HG02973 (cell line): ENCODE results near the gene FAM120B.

Experiments used
- ATAC-seq: cut with Tn5 transposase; IDR thresholded peaks from one replicate; pipeline ENCODE4 v1.9.1; 2021; ENCODE audit warnings: moderate library complexity; ENCODE audit not compliant: unreplicated experiment

The FAM120B gene

GRCh38 chr6:170286246-170286933 lies 20.2 kb upstream of the FAM120B start:
- no peak for ATAC-seq

DNA sequence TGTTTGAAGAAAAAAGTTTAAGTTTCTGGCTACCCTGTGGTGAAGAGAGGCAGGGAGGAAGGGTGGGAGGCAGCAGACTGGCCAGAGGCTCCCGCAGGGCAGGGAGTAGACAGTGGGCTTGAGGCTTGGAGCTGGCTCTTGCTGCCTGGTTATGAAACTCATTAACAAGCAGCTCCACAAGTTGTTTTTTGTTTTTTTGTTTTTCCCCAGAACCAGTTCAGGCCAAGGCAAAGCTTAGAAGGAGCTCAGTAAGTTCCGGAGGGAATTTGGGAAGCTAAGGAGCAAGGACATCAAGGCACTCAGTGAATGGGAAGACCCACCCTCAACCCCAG lies 19.7 kb upstream of the FAM120B start:
- ATAC-seq = no peak

- no peak for ATAC-seq
Observed at GRCh38 chr6:170287371-170287876, 19.1 kb upstream of the FAM120B start.

GRCh38 chr6:170288091-170288631 lies 18.4 kb upstream of the FAM120B start:
- ATAC-seq = no peak

GRCh38 chr6:170288852-170289179 lies 17.7 kb upstream of the FAM120B start:
- ATAC-seq = no peak

DNA sequence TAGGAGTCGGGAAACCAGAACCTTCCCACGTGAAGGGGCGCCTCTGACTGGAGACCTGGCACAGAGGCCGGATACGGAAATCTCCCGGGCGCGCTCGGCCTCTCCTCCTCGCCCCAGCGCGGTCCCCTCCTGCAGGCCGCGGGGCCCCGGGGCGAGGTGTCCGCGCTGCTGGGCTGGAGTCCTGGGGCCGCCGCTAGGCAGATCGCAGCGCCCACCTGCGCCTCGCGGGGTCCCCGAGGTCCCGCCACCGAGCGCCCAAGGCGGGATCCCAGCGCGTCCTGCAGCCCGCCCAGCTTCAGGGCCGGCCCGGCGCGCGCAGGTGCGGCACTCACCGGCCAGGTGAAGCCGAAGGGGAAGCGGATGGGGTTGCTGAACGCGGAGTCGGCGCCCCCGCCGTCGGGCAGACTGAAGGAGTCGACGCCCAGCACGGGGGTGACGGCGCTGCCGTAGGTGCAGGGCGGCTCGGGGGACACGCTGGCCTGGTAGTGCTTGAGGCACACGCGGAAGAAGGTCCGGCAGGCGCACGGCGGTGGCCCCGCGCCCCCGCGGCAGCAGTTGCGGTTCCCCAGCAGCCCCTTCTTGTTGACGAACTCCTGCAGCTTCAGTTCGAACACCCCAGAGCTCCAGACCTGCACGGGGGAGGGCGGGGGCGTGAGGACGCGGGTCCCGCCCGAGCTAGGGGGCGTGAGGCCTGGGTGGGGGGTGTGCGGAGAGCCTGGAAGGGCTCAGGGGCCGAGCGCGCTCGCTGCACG lies 17.2 kb upstream of the FAM120B start:
- no peak for ATAC-seq

- ATAC-seq = no peak
Observed at GRCh38 chr6:170289951-170290295, 16.6 kb upstream of the FAM120B start.

DNA sequence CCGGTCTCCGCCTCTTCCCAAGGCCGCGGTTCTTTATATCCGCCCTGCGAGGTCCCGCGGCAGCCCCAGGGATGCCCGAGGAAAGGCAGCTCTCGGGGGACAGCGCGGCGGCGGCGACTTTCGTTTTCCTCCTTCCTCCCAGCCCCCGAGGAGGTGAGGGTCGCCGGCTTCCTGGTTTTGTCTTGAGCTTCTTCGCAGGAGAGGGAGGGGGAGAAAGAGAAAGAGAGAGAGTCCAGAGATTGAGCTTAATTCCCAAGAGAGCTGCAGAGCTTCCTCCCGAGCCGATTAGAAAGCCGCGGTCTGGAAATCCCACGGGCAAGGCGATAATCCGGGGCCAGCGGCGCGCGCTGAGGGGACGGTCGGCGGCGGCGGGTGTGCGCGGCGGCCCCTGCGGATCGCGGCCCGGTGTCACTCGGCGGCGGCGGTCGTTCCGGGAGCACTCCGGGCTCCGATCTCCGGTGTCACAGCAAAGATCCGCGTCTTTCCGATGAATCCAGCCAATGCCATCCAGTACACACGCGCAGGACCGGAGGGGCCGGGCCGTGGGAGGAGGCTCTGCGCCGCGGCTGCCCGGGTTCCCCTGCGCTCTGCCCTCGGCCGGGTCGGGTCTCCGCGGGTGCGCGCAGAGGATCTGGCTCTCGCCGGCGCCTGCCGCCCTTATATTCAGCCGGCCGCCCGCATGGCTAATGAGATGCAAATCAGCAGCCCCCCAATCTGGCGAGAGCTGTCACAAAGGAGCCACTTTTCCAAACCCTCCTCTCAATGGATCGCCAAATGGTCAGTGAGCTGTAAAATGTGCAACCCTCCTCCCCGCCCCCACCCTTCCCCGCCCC lies 16.0 kb upstream of the FAM120B start, which contains the start of gene DLL1:
DLL1 (minus strand) TSS at position 783 of the 833 bp plus-strand sequence. CDS start 939 bp downstream, outside the sequence.
- no peak for ATAC-seq

GRCh38 chr6:170291271-170292110 lies 15.1 kb upstream of the FAM120B start:
- ATAC-seq = peak; percentile 28

DNA sequence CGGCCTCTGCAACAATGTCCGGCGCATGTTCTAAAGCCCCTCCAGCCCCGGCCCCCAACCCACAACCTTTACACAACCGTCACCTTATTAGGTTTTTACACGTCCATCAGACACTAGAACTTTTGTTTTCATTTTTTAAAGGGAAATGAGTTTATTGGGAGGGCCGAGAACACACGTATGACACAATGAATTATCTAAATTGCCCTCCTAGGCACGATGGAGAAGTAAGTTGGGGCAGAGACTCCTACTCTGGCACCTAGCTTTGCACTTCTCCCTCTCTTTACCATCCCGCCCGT lies 14.5 kb upstream of the FAM120B start:
- ATAC-seq = no peak

- no peak for ATAC-seq
Observed at GRCh38 chr6:170292407-170293158, 14.0 kb upstream of the FAM120B start.

DNA sequence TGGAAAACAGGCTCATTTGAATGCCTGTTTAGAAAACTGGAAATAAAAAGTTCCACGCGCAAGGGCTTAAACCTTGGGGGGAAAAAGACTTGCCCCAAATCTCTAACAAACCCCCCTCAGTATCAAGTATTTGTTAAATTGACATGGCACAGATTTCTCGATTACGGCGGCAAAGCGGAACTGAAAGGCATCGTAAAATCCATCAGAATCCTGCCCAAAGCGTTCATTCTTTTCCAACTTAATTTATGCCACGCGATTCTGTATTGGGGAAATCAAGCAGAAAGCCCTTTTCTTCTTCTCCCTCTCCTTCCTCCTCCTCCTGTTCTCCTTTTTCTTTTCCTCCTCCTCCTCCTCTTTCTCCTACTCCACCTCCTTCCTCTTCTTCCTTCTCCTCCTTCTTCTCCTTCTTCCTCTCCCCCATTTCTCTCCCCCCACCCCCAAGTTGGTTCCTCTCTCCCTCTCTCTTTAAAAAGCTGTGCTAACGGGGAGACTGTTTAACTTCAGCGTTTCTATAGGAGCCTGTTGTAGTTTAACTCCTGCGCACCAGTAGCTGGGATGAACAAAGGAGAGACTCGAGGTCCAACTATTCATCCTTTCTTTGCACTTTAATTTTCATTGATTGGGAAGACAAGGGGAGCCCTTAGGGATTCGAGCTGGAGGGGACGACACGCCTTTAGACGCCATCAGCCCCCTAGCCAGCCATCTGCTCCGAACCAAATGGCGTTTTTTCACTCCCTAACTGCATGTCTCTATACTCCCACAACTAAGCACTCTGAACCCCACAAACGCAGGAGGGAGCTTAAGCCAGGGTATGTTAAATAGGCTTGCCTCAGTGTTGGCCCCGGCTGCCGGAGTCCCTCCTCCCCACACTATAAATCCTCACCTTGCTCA lies 13.0 kb upstream of the FAM120B start:
- no peak for ATAC-seq

GRCh38 chr6:170294298-170294730 lies 12.2 kb upstream of the FAM120B start:
- ATAC-seq = no peak

DNA sequence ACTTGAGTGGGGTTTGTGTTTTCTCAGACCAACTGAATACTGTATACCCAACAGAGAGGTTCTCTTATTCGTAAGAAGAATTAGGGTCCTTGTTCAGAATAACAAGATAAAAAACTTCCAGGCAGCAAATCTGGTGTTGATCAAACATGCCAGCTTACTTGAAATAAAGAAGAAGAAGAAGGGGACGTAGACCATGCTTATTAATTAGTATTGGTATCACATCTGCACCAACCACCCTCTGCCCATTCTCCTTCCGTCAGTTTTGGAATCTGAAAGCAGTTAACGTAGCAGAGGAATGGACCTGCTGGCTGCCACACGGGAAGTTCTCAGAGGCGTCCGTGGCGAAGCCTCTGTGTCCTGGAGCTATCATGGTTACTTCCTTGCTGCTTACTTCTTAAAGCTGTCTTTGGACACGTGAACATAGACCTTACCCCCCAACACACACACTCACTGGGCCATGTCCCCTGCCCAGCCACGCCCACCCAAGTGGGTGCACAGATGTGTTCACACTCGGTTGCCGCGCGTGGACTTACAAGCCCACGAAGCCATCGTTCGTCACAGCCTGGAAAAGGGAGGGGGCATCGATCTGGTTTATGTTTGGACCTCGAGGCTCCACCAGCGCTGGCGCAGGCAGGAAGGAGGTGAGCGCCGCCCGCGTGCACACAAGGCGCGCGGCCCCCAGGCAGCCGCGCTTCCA lies 11.6 kb upstream of the FAM120B start:
- no peak for ATAC-seq

DNA sequence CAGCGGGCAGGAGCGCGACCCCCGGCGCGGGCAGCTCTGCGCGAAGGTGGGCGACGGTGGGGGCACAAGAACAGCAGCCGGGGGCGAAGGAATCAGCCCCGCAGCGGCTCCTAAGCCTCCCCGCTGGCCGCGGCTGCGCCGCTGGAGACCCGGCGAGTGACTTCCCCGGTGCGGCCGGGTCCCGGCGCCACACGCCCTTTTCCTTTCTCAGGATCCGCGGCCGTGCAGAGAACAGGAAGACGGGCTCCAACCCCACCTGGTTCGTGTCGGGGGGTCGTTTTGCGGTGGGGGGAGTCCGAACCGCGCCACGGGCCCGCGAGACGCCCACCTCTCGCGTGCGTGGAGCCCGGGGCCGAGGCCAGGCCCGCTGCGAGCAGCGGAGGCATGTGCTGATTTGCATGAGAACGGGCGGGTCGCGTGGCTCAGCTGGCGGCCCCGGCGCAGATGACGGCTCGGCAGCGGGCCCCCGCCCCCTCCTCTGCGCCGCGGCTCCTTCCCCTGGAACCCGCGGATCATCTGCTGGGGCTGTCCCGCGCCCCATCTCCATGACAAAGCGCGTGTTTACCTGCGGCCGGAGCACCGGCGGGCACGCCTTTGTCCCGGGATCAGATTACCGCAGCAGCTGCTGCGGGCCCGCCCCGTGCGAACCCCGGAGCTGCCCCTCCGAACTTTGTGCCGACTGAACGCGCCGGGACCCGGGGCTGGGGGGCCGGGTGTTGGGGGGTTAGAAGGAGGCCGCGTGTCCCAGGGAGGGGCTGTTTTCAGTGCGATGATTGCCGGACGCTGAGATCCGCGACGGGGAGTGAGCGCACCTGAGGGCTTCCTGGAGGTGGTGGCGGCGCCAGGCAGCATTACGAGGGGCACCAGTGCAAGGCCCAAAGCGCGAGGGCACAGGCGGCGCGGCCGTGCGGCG lies 10.8 kb upstream of the FAM120B start:
- peak; percentile 53 for ATAC-seq

DNA sequence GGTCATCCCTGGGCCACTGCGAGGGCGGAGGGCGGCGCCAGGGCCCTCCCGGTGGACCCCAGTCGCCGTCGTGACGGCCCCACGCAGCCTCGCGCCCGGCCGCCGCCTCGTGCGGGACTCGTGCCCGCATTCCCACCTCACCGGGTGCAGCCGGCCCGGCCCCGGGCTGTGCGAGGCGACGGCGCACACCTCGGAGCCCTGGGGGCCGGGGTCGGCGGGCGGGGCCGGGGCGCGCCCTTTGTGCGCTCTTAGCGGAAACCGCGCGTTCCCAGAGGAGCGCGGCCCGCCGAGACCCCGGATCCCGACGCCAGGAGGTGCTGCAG lies 10.2 kb upstream of the FAM120B start:
- ATAC-seq = no peak

DNA sequence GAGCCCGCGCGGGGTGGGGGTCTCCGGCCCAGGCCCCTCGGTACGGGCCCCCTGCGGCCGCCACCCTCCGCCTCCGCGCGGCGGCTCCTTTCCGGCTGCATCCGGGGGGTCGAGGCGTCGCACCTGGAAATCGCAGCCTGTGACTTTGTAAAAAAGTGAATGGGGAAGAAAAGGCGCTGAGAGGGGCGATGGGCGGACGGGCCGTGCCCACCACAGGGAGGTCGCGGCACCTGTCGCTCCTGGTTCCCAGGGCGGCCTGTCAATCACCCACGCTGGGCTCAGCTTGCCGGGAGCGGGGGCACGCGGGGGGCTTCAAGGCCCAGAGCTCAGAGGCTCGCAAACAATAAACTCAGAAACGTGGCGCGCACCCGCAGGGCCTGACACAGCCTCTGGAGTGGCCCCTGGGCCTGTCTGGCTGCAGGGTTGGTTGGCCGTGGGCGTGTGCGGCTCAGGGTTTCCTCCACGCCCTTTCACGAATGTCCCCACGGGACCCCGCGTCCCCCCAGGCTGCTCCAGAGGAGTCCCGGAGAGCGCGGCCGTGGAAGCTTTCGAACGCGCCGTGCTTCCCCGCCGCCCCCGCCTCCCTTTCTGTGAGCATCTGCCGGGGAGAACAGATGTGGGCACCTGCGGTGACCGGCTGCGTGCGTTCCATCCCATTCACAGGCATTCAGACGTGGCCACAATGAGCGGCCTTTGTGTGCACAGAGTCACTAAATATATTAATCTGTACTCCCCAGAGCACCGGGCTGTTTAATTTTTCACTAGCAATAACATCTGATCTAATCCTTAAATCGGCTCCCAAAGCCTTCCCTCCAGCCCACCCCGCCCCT lies 9.6 kb upstream of the FAM120B start:
- no peak for ATAC-seq
